NCI-H1694 treated with DMSO at 0.1 percent for 48 hours (cell line): ENCODE results near the gene TMTC2.
"Not testable (repeated sequence)": the region's sequence is repeated elsewhere in the genome, so short reads cannot be mapped to it uniquely, and the experiment has no call there.

ENCODE experiments used
- DNase-seq: peaks from one replicate; lab custom pipeline; 2025; lab: John Stamatoyannopoulos, UW

TMTC2 gene

DNA sequence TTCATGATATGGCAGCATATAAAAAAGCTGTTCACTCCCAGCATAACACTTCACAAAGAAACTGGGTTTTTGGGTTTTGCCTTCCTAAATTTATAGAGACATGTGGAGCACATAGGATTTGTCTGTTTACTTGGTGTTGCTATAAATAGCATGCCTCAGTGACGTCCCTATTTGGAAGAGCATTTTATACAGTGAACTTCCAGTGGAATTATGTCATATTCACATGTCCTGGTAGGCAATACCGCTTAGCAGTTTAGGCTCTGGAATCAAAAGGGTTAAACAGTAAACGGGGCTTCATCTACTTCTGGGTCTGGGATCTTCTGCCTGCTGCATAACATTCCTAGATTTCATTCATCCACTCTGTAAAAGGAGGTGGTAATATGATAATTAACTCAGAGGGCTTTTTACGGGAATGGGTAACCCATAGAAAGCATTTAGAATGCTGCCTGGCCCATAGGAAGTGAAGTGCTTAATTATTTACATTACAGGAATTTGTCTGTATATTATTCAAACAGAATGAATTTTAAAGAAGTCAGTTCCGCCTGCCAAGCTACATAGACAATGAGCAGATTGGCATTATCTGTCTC, 396.1 kb downstream of the TMTC2 start:
- no peak for DNase-seq

DNA sequence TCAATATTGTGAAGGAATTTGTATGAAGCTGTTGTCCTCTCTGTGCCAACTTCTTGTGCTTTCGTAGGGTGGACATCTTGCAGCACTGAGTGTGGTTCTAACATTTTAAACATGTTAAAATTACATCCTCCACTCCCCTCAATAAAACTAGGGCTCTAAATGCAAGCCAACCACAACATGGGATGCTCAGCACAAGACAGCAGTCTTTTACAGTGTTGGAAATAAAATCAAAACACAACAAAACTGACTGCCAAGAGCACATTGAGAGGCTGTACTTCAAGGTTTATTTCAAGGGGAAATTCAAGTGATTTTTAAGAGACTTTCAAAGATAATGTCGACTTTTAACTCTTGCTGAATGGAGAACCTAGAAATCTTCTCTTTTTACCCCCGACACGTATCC, 396.9 kb downstream of the TMTC2 start:
- no peak for DNase-seq

DNA sequence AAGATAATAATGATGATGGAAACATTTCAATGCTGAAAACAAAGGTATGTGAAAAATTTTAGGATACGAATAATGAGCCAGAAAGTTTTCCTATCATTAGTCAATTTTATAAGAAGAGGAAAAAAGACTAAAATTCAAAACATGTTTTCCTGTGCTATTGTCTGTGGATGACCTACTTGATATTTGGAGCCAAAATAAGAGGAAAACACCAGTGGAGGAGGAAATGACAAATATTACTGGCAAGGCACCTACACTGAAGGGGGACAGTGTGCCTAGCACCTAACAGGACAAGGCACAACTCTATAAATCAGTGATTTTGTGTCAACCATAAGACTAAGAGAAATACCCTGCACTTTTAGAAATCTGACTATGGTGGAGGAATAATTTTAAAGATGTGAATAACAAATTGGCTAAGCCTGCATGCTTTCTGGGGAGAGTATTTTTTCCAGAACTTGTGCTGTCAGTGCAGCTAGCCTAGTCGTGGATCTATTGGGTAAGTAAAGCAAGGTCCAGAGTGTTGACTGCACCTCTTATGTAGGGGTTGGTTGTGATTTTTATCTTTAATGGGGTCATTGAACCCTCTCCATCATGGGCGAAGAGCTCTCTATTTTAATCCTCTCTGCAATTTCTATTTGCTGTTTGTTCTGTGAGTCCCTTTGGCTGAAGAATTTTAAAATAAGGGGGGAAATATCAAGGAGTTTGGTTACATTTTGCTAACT, 398.0 kb downstream of the TMTC2 start:
- DNase-seq, result no peak

DNA sequence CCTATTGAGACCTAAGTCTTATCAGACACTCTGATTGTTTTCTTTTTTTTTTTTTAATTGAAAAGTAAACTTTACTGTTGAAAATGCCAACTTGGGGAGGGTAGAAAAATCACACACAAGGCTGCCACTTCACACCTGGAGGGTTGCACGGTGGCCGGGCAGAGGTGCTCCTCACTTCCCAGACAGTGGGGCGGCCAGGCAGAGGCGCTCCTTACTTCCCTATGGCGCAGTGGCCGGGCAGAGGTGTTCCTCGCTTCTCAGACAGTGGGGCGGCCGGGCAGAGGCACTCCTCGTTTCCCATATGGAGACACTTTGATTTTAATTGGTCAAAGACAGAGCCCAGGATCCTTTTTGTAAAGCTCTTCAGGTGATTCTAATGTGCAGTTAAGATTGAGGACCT, 399.3 kb downstream of the TMTC2 start:
- no peak for DNase-seq

DNA sequence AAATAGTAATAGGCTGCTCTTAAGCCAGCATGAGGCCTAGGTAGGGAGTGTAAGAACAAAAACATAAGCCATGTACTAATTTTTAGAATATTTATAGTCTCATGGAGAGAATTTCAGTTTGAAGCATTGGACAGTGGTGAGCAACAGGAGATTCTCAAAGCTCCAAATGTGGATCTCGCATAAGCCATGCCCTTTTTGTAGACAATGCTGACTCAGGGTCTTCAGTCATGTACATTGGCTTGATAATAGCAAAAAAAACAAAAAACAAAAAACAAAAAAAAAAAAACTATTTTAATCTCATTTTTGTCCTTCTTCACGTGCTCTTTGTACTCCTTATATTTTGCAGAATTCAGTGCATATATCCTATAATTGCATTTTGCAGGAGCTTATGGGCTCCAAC, 402.9 kb downstream of the TMTC2 start:
- DNase-seq, result no peak

DNA sequence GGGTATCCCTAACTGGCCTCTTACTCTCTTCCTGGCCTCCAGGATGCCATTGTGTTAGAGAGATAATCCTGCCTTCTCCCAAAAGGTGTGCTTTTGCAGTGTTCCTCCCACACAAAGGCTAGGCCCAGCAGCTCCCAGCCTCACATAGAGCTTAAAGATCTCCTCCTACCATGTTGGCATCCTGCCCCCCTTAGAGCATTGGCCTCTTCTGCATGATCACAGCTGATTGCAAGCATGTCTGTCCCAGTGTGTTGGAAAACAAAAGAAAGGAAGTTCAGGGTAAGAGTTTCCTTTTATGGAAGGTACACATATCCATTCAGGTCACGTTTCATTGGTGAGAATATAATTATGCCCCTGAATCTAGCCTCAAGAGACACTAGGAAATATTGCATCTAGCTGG, 405.4 kb downstream of the TMTC2 start:
- DNase-seq, result no peak

DNA sequence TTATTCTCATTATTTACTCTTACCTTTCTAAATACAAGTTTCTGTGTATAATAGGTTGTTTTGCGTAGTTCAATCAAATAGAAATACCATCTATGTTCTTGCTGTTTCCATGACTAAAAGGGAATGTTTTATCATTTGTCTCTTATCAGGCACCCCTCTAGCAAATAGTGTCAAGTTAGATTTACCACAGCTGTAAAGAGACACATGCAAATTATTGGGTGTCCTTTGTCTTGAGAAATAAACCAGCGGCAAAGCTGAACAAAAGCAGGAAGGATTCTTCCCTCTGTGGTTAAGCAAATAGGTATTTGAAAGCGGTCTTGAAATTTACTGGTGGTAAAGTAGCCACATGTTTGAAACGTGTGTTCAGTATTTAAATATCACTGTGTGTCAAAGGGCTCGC, 405.9 kb downstream of the TMTC2 start:
- DNase-seq, result no peak

DNA sequence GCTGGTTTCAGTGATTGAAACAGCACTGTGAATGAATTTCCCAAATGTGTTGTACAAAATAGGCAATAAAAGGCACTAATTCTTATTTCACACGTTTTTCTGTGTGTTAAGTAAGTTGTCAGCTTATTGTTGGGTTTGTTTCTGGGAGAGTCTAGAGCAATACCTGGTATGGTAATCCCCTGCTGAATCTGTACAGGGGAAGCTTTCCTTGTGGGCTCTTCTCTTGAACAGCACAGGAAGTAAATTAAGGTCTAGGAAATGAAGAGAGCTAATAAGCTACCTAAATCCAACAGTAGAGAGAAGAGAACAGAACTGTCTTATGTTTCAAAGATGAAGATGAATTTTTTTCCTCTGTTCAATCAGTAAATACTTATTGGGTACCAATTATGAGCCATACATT, 406.7 kb downstream of the TMTC2 start:
- DNase-seq, result no peak

DNA sequence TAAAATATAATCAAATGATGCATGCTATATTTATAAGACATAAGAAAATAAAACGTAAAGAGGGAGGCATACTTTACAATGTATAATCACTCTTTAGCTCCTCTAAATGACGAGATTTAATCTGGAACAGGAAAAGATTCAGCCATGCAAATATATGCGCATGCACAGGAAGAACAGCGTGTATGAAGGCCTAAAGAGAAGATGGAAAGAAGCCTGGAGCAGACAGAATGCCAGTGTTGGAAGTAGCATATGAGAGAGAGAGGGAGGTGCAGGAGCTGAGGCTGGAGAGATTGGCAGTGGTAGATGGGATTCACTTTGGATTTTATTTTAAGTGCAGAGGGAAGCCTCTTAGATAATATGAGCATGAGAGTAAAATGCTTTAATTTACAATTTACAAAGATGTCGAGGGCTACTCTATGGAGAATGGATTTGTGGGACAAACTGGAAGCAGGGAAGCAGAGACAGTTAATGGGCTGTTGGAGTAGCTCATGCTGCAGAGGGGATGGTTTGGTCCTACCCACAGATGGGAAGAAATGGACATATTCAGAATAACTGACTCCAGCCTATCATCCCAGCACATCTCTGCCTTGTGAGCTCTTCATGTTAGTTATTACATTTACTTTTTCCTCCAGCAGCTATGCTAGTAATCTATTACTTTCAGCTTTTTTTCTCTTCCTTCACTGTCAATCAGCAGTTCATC, 411.1 kb downstream of the TMTC2 start:
- DNase-seq, result no peak

DNA sequence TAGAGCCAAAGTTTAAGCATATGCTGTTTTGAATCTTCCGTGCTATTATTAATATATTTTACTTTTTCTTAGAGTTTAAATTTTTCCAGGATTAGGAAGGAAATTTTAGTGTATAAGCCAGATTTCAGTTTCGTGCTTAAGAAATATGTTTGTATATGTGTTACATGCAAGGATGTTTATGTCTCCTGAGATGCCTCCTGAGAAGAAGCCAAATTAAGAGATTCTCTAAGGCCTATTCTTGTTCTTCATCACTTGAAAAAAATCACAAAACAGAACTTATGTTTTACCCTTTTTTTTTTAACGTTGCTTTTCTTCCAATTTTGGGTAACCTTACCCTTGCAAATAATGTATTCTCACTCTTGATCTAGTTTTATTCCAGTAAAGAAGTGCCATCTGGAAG, 412.7 kb downstream of the TMTC2 start:
- no peak for DNase-seq

DNA sequence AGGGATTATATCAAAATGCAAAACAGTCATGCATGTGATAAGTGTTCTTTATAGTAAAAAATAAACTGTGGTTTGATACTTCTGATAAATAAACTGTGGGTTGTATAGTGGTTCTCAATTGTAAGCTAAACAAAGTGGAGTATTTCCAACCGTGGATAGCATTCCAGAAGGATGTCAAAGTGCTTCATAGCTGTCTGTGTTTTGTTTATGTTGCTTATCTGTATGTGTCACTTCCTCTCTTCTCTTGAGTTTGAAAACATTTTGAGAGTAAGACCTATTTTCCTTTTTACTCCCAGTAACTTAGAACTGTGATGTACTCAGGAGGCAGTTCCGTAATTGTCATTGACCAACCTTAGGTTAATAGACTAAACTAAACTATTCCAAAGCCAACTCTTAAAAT, 415.8 kb downstream of the TMTC2 start:
- DNase-seq, result no peak

DNA sequence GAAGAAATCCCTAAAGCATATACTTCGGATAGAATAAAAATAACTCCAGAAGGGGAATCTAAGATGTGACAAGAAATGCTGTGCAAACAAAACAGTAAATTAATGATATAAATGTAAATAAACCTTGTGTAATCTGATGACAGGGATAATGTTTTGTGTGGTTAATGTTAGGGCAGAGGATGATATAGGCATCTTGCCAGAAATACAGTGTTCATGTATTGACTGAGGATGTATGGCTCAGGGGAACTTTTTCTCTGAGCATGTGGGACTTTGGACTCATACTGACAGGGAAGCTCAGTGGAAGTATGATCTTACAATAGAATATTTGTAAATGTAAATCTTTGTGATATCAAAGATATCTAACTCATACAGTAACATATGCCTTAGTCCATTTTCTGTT, 420.2 kb downstream of the TMTC2 start:
- DNase-seq, result no peak

DNA sequence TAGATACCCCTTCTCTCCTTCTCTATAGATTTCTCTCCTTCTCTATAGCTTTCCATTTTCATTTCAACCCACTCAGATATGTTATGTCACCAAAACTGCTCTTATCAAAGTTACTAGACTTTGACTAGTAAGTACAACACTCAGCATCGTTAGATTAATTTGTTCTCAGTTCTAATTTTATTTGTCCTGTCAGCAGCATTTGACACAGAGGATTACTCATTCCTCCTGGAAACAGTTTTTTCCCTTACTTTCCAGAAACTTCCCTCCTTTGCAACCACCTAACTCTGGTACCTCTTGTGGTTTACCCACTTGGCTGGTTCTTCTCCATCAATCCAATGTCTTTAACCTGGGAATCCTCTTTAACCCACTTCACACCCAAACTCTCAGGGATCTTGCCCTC, 423.7 kb downstream of the TMTC2 start:
- DNase-seq, result no peak

DNA sequence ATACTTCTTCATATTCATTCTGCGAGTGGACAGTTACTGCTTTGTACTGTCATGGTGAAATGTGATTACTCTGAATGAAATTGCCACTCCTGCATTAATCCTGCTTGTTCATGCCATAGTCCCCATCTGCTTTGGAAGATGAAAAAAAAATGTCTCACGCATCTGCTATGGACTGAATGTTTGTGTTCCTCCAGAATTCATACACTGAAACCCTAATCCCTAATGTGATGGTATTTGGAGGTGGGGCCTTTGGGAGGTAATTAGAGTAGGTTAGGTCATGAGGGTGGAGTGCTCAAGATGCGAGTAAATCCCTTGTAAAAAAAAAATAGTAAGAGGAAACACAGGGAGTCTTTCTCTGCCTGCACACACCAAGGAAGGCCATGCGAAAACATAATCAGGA, 427.2 kb downstream of the TMTC2 start:
- DNase-seq, result no peak

DNA sequence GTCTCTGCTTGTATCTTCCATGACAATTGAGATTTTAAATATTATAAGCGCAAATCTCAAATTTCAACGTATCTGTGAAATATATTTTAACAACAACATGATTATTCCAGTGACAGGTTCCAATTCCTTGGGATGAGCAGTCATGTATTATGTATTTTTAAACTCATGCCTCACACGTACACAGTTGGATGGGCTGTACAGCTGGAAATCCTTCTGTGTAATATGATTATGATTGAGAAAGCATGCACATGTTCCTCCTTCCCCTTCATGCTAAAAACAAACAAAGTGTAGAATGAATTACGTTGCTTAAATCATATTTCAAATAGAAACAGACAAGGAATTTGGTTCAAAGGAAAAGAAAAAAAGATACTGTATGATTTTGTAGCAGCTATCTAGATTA, 428.3 kb downstream of the TMTC2 start:
- DNase-seq, result no peak

DNA sequence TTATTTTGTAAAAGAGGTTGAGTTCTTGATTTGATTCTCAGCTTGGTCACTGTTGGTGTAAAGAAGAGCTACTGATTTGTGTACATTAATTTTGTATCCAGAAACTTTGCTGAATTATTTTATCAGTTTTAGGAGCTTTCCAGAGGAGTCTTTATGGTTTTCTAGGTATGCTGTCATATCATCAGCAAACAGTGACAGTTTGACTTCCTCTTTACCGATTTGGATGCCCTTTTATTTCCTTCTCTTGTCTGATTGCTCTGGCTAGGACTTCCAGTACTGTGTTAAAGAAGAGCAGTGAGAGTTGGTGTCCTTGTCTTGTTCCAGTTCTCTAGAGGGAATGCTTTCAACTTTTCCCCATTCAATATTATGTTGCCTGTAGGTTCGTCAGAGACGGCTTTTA, 431.2 kb downstream of the TMTC2 start:
- DNase-seq, result not testable (repeated sequence)

DNA sequence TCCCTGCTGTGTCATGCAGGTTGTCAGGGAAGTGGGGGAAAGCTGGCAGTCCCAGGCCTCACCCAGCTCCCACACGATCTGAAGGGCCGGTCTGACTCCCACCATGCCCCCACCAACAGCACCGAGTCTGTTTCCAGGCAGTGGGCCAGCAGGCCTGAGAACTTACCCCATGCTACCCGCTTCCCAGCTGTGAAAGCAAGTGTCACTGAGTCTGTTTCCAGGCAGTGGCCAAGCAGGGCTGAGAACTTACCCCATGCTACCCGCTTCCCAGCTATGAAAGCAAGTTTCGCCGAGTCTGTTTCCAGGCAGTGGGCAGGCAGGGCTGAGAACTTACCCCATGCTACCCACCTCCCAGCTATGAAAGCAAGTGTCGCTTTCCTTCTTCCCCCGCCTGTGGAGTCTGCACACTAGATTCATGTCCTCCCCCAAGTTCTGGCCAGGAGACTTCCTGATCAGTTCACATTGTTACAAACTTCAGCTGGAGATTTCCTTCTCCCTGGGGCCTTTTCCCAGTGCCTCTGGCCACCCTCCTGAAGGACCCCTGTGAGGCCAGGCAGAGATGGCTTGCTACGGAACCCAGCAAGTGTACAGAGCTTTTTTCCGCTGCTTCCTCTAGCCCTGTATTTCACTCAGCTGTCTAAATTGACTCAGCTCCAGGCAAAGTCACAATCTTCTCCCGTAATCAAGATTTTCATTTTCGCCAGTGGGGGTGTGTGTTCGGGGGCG, 435.4 kb downstream of the TMTC2 start:
- DNase-seq, result no peak

DNA sequence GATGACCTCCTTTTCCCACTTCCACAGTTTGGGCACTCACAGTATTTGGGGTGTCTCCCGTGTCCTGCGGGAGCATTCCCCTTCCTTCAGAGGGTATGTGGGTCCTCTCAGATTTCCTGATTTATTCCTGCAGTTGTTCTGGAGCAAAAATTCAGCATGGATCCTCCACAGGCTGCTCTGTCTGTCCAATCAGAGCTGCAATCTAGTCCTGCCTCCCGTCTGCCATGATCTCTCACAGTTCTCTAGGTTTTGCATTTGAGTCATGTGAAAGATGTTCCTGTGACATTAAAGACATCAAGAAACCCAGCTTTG, 435.9 kb downstream of the TMTC2 start:
- no peak for DNase-seq

DNA sequence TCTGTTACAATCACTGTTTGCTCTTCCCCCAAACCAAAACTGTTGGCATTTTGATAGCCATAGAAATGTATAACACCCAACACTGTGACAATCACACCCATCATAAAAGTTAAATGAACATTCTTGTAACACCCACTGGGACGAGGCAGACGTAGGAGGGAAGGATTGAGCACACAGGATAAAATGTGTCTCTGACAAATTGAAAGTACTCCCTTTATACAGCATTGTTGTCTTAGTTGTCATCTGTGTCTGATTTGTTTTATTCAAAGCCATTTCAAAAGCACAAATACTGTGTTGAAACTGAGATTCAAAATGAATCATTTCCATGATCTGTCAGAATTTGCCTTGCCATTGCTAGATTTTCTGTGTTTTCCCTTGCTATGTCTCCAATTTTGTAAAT, 436.3 kb downstream of the TMTC2 start:
- no peak for DNase-seq

DNA sequence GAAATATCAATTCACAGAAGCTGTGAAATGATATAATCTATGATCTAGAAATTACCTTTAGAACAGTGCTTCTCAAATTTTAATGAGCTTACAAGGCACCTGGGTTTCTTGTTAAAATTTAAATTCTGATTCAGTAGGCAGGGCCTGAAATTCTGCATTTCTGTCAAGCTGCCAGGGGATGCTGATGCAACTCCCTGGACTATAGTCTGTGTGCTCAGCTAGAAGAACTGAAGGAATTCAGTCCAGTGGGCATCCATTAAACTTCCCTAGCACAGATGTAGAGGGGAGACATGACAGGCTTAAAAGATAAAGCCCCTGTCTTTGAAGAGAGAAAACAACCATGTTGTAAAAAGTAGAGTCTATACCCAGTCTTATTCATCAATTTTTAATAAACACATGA, 441.8 kb downstream of the TMTC2 start:
- no peak for DNase-seq

DNA sequence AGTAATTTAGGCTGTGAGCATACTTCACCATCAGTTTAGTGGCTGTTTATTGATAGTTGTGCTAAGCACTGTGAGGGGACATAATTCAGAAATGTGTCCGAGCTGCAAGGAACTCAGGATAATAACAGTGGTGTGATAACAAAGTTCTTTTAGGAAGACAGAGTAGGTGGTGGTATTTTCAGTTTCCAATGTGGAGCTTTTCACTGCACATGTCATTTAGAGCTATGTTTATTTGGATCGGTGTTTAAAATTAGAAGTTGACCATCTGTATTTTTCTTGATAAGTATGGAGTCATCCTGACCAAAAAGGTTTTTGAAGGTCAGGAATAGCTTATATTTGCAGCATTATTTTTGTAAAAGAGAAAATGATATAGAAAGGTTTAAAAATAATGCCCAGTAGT, 443.5 kb downstream of the TMTC2 start:
- no peak for DNase-seq

DNA sequence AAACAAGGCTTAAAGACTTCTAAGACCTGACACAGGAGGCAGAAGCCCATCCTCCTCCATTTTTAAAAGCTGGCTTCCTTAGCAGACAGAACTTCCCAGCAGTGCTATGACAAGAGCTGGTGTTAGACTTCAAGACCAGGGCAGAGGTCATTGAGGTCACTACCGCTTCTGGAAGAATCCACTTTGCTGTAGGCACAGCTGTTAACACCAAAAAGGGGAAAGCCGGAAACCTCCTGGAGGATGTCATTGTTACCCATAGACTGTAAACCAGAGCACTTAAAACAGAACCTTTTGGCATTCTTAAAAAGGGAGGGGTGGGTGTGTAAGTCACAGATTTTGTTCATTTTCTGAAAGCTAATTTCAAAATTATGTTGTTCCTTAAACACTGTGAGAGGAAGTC, 445.7 kb downstream of the TMTC2 start:
- DNase-seq, result no peak

DNA sequence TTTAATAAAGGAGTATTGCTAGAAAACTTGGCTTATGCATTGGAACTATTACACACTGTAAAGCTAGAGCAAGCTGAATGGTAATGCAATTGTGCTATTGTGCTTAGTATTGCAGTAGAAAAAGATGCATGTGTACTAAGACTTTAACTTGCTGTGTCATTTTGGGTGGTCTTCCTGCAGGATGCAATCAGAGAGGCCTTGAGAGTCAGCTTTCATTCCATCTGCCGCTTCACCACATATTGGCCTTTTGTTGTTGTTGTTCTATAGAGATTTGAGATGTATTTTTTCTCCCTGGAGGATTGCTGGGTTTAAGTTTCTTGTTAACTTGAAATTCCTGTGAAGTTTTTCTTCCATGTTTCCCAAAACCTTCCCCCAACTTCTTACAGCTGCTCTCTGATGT, 449.7 kb downstream of the TMTC2 start:
- DNase-seq, result no peak
